DND-41 (cell line): ENCODE measurements around the gene ARHGAP30.
"Not testable (repeated sequence)": the region's sequence is repeated elsewhere in the genome, so short reads cannot be mapped to it uniquely, and the experiment has no call there.

Experiments
- ATAC-seq: fragments of 200-7000 bp; cut with Tn5 transposase; 3 replicates; pipeline ENCODE4 v1.9.1; 2021; ENCODE audit warnings: low read depth; ENCODE audit not compliant: insufficient read depth
- DNase-seq: peaks from one replicate; pipeline ENCODE4 v3.0.0-alpha.2; 2020
- H2AFZ ChIP-seq: 2 replicates; pipeline ENCODE4 v1.6.0; 2012; ENCODE audit warnings: low read depth, low read length
- H3K27ac ChIP-seq: 2 replicates; pipeline ENCODE4 v1.5.1; 2012; ENCODE audit warnings: low read length, inconsistent platforms
- H3K27me3 ChIP-seq: fragments of 200-600 bp; sonication (generic); 2 replicates; pipeline ENCODE4 v1.6.0; 2012; ENCODE audit warnings: low read length, mild to moderate bottlenecking, inconsistent platforms; ENCODE audit not compliant: insufficient read depth, poor library complexity
- H3K36me3 ChIP-seq: 2 replicates; pipeline ENCODE4 v1.5.1; 2012; ENCODE audit warnings: low read length, inconsistent platforms; ENCODE audit not compliant: insufficient read depth
- H3K4me1 ChIP-seq: 2 replicates; pipeline ENCODE4 v1.5.1; 2012; ENCODE audit warnings: mild to moderate bottlenecking, low read length; ENCODE audit not compliant: insufficient read depth
- H3K4me2 ChIP-seq: 2 replicates; pipeline ENCODE4 v1.6.0; 2012; ENCODE audit warnings: mild to moderate bottlenecking, moderate library complexity, low read length, inconsistent platforms; ENCODE audit not compliant: insufficient read depth
- H3K4me3 ChIP-seq, 2 experiments: fragments of 200-600 bp in 1 of 2; shearing (Covaris generic) in 1 of 2; 2 replicates each; pipeline ENCODE4 v1.5.1; 2012 to 2016; ENCODE audit warnings: inconsistent platforms in 2 of 2, low read length in 2 of 2, mild to moderate bottlenecking in 2 of 2, low read depth in 1 of 2, moderate library complexity in 1 of 2
- H3K79me2 ChIP-seq: 2 replicates; pipeline ENCODE4 v1.6.0; 2012; ENCODE audit warnings: low read length, inconsistent platforms; ENCODE audit not compliant: insufficient read depth
- H3K9ac ChIP-seq: 2 replicates; pipeline ENCODE4 v1.6.0; 2012; ENCODE audit warnings: low read depth, mild to moderate bottlenecking, inconsistent platforms, low read length, moderate library complexity
- H3K9me3 ChIP-seq: 2 replicates; pipeline ENCODE4 v1.5.1; 2012; ENCODE audit warnings: low read length, moderate library complexity, mild to moderate bottlenecking, inconsistent platforms; ENCODE audit not compliant: insufficient read depth, severe bottlenecking
- H4K20me1 ChIP-seq: 2 replicates; pipeline ENCODE4 v1.6.0; 2012; ENCODE audit warnings: low read length; ENCODE audit not compliant: insufficient read depth
- EZH2 ChIP-seq: IDR thresholded peaks from 3 replicates; pipeline ENCODE4 v1.6.1; 2012; ENCODE audit warnings: borderline replicate concordance, low read depth, mild to moderate bottlenecking, moderate library complexity, low read length, inconsistent platforms; ENCODE audit not compliant: severe bottlenecking
- TF ChIP-seq, protein P1 (sequence below): IDR thresholded peaks from 2 replicates; pipeline ENCODE4 v1.5.1; 2012; ENCODE audit warnings: borderline replicate concordance, low read length, moderate library complexity, mild to moderate bottlenecking; ENCODE audit not compliant: poor library complexity, severe bottlenecking; ENCODE audit errors: extremely low read depth

ARHGAP30 gene

DNA sequence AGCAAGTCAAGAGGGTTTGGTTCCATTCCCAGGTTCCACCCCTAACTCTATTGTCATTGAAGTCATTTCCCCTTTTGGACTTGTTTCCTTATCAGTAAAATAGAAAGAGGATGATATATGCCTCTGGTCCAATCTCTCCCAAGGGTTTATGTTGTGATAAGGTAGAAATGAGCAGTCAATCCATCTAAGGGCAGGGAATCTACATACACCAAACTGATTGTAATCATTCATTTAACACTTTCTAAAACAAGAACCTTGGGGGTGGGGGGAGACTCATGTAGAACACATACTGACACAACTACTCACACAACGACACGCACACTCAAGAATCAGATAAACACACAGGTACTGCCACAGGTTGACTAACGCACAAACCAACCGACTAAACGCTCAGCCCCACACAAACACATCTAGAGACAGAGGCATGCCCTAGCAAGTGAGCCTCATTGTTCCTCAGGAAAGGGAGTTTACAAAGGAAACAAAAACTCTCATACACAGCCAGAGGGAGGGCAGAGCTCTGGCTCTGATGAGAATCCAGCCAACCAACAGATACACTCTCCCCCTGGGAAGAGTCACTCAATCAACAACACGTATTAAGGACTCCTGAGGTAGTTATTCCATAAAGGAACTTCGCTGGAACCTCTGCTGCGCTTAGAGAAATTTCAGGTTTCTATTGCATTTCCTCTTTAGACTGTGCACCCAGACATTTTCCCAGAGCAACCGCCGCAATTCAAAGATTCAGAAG is 49.8 kb downstream of the ARHGAP30 start:
- no peak overlapping the region for H3K9ac ChIP-seq
- ATAC-seq (no peak), DNase-seq (no peak)
- TF ChIP-seq EZH2: no peak
- TF ChIP-seq, protein P1, sequence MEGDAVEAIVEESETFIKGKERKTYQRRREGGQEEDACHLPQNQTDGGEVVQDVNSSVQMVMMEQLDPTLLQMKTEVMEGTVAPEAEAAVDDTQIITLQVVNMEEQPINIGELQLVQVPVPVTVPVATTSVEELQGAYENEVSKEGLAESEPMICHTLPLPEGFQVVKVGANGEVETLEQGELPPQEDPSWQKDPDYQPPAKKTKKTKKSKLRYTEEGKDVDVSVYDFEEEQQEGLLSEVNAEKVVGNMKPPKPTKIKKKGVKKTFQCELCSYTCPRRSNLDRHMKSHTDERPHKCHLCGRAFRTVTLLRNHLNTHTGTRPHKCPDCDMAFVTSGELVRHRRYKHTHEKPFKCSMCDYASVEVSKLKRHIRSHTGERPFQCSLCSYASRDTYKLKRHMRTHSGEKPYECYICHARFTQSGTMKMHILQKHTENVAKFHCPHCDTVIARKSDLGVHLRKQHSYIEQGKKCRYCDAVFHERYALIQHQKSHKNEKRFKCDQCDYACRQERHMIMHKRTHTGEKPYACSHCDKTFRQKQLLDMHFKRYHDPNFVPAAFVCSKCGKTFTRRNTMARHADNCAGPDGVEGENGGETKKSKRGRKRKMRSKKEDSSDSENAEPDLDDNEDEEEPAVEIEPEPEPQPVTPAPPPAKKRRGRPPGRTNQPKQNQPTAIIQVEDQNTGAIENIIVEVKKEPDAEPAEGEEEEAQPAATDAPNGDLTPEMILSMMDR: no peak
- no peaks in the 10 kb centered on the region for H3K79me2 ChIP-seq
- no peaks in the 10 kb centered on the region for H3K27me3 ChIP-seq
- no peak overlapping the region for H2AFZ ChIP-seq
- no peaks in the 10 kb centered on the region for H3K9me3 ChIP-seq
- H3K4me2 ChIP-seq: no peak overlapping the region
- no peak overlapping the region for H3K27ac ChIP-seq
- H3K4me3 ChIP-seq: no peak overlapping the region
- H4K20me1 ChIP-seq: no peaks in the 10 kb centered on the region
- H3K36me3 ChIP-seq: no peaks in the 10 kb centered on the region
- no peaks in the 10 kb centered on the region for H3K4me1 ChIP-seq

DNA sequence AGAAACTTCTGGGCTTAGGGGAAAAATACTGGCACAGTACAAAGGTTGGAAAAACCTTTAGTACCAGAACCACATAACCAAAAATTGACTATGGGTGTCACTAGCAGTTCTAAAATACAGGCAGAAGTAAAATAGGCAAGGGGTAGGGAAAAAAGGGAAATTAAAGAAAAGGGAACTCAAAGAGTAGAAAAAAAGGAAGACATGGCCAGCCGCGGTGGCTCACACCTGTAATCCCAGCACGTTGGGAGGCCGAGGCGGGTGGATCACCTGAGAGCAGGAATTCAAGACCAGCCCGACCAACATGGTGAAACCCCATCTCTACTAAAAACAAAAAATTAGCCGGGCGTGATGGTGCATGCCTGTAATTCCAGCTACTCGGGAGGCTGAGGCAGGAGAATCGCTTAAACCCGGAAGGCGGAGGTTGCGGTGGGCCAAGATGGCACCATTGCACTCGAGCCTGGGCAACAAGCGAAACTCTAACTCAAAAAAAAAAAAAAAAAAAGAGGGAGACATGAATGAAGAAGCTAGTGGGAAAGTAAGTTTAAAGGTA is 50.5 kb downstream of the ARHGAP30 start:
- not testable (repeated sequence) for H3K9me3 ChIP-seq, ATAC-seq, H3K36me3 ChIP-seq, H3K27ac ChIP-seq, H3K4me2 ChIP-seq, H3K4me3 ChIP-seq, H3K9ac ChIP-seq, H2AFZ ChIP-seq, H4K20me1 ChIP-seq, H3K79me2 ChIP-seq, H3K4me1 ChIP-seq, H3K27me3 ChIP-seq, DNase-seq

DNA sequence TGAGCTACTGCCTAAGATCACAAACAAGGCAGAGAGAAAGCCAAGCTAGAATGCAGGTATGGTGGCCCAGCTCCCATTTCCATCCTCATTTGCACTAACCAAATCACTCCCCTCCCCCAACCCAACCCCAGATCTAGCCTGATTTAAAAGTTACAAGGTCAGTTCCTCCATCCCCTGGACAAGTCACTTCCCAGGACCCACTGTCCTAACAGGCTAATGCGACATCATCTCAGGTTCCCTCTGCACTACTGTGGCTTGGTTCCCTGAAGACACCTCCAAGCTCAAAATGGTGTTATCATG is 51.1 kb downstream of the ARHGAP30 start:
- H3K9me3 ChIP-seq: no peaks in the 10 kb centered on the region
- no peak overlapping the region for H3K27ac ChIP-seq
- H3K79me2 ChIP-seq: no peaks in the 10 kb centered on the region
- ATAC-seq (no peak), DNase-seq (no peak)
- no peak overlapping the region for H3K9ac ChIP-seq
- no peaks in the 10 kb centered on the region for H3K27me3 ChIP-seq
- no peak overlapping the region for H2AFZ ChIP-seq
- no peaks in the 10 kb centered on the region for H3K36me3 ChIP-seq
- H3K4me3 ChIP-seq: no peak overlapping the region
- H4K20me1 ChIP-seq: no peaks in the 10 kb centered on the region
- H3K4me2 ChIP-seq: no peak overlapping the region
- TF ChIP-seq, protein P1: no peak
- no peak for TF ChIP-seq EZH2
- H3K4me1 ChIP-seq: peaks cover 5% of the 10 kb centered on the region

DNA sequence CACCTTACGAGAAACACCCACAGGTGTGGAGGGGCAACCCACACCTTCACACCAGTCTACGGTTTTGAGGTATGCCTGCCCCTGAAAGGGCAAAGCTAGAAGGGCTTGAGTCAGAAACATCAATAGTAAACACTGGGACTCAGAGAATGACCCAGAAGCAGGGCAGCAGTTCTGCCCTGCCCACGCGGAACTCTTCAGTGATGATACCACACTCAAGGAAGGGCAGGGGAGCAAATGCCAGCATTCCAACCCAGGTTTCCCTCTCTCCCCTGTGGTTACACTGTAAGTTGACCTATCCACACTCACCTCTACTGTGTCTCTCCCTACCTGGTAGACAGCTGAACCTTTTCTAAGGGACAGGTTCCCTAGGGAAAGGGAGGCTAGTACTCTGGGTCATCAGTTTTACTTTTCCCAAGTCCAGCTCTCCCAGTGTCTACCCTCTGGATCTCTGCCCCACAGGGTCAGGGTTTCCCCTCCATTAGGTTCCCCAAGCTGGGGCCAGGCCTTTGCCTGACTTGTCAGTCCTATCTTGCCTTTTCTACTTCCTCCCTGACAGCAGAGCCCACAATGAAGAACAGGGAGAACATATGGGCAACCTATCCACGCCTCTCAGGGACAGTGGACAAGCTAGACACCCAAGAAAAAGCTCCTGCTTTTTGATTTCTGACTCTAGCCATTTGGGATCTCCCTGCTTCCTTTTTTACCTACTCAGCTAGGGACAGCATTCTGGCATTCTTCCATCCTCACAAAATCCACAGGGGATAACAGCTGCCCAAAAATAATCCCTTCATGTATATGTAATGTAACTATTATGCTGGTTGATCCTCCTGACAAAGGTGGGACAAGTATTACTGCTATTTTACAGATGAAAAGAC is 51.7 kb downstream of the ARHGAP30 start:
- no peak overlapping the region for H2AFZ ChIP-seq
- DNase-seq (no peak), ATAC-seq (no peak)
- no peak for TF ChIP-seq EZH2
- TF ChIP-seq, protein P1: no peak
- no peak overlapping the region for H3K9ac ChIP-seq
- H4K20me1 ChIP-seq: no peaks in the 10 kb centered on the region
- no peaks in the 10 kb centered on the region for H3K36me3 ChIP-seq
- no peak overlapping the region for H3K4me2 ChIP-seq
- no peak overlapping the region for H3K4me3 ChIP-seq
- H3K9me3 ChIP-seq: no peaks in the 10 kb centered on the region
- H3K27ac ChIP-seq: no peak overlapping the region
- peaks cover 11% of the 10 kb centered on the region for H3K4me1 ChIP-seq
- H3K79me2 ChIP-seq: no peaks in the 10 kb centered on the region
- H3K27me3 ChIP-seq: no peaks in the 10 kb centered on the region

DNA sequence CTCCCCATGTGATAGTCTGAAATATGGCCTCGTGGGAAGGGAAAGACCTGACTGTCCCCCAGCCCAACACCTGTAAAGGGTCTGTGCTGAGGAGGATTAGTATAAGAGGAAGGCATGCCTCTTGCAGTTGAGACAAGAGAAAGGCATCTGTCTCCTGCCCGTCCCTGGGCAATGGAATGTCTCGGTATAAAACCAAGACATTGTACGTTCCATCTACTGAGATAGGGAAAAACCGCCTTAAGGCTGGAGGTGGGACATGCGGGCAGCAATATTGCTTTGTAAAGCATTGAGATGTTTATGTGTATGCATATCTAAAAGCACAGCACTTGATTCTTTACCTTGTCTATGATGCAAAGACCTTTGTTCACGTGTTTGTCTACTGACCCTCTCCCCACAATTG is 52.5 kb downstream of the ARHGAP30 start:
- not testable (repeated sequence) for H3K9ac ChIP-seq, H3K4me3 ChIP-seq, H4K20me1 ChIP-seq, H2AFZ ChIP-seq, H3K27me3 ChIP-seq, DNase-seq, H3K9me3 ChIP-seq, H3K36me3 ChIP-seq, H3K79me2 ChIP-seq, ATAC-seq, H3K27ac ChIP-seq, H3K4me2 ChIP-seq
- peaks cover 16% of the 10 kb centered on the region for H3K4me1 ChIP-seq
